Measurements from ENCODE around the gene HOXA9.

HOXA9 gene

DNA sequence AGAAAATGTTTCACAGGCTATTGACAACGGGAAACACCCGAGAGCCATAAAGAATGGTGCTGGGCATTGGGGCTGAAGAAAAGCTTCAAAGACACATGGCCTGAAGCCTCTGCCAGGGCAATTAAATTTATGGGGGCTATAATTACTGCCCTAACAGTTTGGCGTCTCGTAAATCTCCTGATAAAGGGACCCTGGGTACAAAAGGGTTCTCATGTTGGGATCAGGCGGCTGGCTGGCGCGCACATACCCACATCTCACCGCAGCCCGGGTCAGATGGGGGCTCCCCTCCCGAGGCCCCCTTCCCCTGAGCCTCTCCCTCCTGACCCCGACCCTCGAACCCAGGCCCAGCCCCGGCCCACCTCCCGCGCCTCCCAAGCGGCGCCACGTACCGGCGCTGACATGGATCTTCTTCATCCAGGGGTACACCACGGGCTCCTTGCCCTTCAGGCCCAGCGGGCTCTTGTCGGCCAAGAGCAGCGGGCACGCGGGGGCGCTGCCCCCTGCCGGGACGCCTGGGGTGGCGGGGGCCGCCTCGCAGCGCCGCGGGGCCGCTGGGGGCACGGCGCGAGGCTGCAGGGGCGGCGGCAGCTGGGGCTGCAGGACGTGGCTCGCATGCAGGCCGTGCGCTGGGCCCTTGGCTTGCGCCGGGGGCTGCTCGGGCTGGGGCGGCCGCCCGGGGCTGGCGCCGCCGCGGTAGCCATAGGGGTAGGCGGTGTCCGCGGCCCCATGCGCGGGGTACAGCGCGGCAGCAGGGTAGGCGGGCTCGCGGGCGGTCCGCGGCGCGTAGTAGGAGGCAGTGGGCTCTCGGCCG, 35.4 kb downstream of the HOXA9 start:
- ChIA-PET CTCF (interaction anchor here (1.0 to 2.0 kb wide), 3 partner anchors 20 to 33 kb away, joined by 3 to 6 read pairs (median 4); no protein-coding TSS in a partner anchor), POLR2A (no interaction called here)
- no peak for TF ChIP-seq CTCF (IDR thresholded peaks at IDR 0.05; ENCODE audit: control extremely low read depth, extremely low read depth, low read depth, missing control alignments)
- DNase-seq (ENCODE audit: extremely low spot score) = no peak

DNA sequence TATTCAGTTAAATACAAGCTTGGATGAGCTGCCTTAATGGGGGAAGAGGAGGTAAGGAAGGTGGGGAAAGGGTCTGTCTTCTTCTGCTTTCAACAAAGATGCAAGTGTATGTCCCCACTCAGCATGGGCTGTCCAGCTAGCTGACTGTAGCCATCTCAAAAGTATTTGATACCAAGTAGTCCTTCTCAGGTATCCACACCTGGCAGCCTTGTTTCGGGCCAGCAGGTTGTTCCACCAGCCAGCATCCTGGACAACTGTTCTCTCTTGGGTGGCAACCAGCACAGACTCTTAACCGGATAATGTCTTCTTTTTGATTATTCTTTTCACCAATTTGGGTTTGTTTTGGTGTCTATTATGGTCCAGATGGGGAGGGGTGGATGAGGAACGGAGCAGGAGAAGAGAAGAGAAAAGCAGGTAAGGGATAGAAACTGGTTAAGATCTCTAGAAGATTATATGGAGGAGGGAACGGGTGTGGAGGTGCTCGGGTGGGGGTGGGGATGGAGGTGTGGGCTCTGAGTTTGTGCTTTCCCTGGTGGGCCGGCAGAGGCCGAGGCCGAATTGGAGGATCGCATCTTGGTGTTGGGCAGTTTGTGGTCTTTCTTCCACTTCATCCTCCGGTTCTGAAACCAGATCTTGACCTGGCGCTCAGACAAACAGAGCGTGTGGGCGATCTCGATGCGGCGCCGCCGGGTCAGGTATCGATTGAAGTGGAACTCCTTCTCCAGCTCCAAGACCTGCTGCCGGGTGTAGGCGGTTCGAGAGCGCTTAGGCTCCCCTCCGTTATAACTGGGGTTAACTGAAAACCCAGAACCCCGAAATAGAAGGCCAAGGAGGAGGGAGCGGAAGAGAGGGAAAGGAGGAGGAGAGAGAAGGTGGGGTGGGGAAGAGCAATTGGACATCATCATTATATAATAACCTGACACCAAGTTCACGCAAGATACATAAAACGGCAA, 36.3 kb downstream of the HOXA9 start:
- CTCF ChIA-PET = interaction anchor here (0.9 kb wide), 1 partner anchor 32 kb away, joined by 3 read pairs; no protein-coding TSS in a partner anchor
- POLR2A ChIA-PET = no interaction called here
- DNase-seq (ENCODE audit: extremely low spot score) = no peak
- TF ChIP-seq CTCF (IDR thresholded peaks at IDR 0.05; ENCODE audit: control extremely low read depth, extremely low read depth, low read depth, missing control alignments) = no peak

- TF ChIP-seq CTCF (IDR thresholded peaks at IDR 0.05; ENCODE audit: control extremely low read depth, extremely low read depth, low read depth, missing control alignments) = no peak
- ChIA-PET CTCF (interaction anchor here (0.8 kb wide), 1 partner anchor 446 kb away, joined by 4 read pairs; no protein-coding TSS in a partner anchor), POLR2A (no interaction called here)
- DNase-seq (ENCODE audit: extremely low spot score) = no peak
These were observed 37.3 kb downstream of the HOXA9 start for GRCh38 chr7:27128034-27128433.

DNA sequence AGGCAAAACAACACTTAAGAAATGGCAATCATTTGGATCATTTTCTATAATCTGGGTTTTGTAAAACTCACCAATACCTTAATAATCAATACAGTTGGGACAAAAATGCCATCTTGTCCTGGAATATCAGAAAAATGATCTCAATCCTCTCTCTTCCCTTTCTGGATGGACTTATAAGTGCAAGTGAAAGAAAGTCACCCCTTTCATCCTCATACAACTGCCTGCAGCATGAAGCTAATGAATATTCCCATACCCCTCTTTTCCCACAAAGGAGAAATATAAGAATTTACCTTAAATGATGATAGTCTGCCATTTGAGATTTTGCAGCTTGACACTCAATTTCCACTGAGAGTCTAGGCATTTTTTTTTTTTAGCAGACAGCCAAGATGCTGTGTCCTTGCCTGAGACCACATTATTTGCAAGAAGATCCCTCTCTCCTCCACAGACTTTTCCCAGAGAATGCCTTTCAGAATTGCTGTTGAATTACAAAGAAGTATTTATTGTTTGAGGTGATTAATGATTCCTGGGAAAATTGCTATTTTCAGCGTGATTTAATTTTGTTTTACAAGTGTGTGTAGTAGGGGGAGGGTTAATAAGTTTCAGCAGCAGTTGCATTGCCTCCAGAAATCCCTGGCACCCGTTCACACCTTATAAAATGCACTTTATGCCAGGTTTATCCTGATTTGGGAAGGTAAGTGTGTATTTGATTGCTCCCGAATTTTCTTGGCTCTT, 38.6 kb downstream of the HOXA9 start:
- TF ChIP-seq CTCF (IDR thresholded peaks at IDR 0.05; ENCODE audit: control extremely low read depth, extremely low read depth, low read depth, missing control alignments) = no peak
- POLR2A ChIA-PET = no interaction called here
- CTCF ChIA-PET = interaction anchor here (0.9 kb wide), 1 partner anchor 34 kb away, joined by 4 read pairs; no protein-coding TSS in a partner anchor
- DNase-seq (ENCODE audit: extremely low spot score) = no peak

- POLR2A ChIA-PET = no interaction called here
These were observed 39.3 kb downstream of the HOXA9 start for GRCh38 chr7:27125986-27126394.

More at GRCh38 chr7:27125986-27126394, 39.3 kb downstream of the HOXA9 start:
- CTCF ChIA-PET = interaction anchor here (0.9 kb wide), 1 partner anchor 35 kb away, joined by 4 read pairs; no protein-coding TSS in a partner anchor
- no peak for TF ChIP-seq CTCF (IDR thresholded peaks at IDR 0.05; ENCODE audit: control extremely low read depth, extremely low read depth, low read depth, missing control alignments)
- no peak for DNase-seq (ENCODE audit: extremely low spot score)
